Type B pancreatic cell (in vitro differentiated cells): Measurements from ENCODE around the gene SLC25A28. TPM values are rescaled to one million over a fixed set of nuclear protein-coding genes. Genes with fewer than 3 reads are reported as not detected.

Experiments used
- DNase-seq: peaks from one replicate; pipeline ENCODE4 v3.0.0; 2021; ENCODE audit warnings: mixed read lengths; ENCODE audit not compliant: unreplicated experiment; ENCODE audit errors: extremely low spot score
- H3K27ac Mint-ChIP-seq: 2 replicates; pipeline ENCODE4 v1.8.0; 2021; ENCODE audit warnings: mild to moderate bottlenecking, mixed read lengths
- H3K27me3 Mint-ChIP-seq: 2 replicates; pipeline ENCODE4 v1.8.0; 2021; ENCODE audit warnings: mixed read lengths
- H3K36me3 Mint-ChIP-seq: 2 replicates; pipeline ENCODE4 v1.8.0; 2021; ENCODE audit warnings: mixed read lengths
- H3K4me1 Mint-ChIP-seq: one replicate; pipeline ENCODE4 v1.8.0; 2021; ENCODE audit warnings: mixed read lengths; ENCODE audit not compliant: unreplicated experiment
- H3K4me3 Mint-ChIP-seq: 2 replicates; pipeline ENCODE4 v1.8.0; 2021; ENCODE audit warnings: mild to moderate bottlenecking, mixed read lengths
- H3K9me3 Mint-ChIP-seq: 2 replicates; pipeline ENCODE4 v1.8.0; 2021; ENCODE audit warnings: mixed read lengths
- CTCF ChIP-seq: fragments of 200-600 bp; sonication (generic); conservative IDR thresholded peaks from 2 replicates; pipeline ENCODE4 v1.5.0; 2021; ENCODE audit warnings: antibody characterized with exemption, mild to moderate bottlenecking
- total RNA-seq: library from RNA; stranded (reverse); gene quantifications from 2 replicates; pipeline ENCODE4 v1.2.1, GENCODE V29; 2021; ENCODE audit warnings: low replicate concordance

Gene SLC25A28
- total RNA-seq, 1 donor from 2014 or later = 33.9 TPM

DNA sequence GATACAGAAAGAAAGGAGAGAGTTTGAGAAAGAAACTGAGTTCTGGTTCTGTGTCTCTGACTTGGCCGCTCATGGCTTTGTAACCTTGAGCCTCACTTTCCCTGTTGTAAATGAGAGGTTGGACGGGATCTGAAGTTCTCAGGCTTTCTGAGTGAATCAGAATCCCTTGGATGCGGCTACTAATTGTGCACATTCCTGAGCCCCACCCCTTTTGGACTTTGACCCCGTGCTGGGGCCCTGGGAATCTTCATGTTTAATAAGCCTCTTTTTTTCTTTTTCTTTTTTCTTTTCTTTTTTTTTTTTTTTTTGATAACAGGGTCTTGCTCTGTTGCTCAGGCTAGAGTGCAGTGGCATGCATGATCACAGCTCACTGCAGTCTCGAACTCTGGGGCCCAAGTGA, 26.9 kb downstream of the SLC25A28 start:
- H3K4me3 Mint-ChIP-seq = no peak overlapping the region
- no peak for DNase-seq
- peaks cover 16% of the 10 kb centered on the region for H3K27me3 Mint-ChIP-seq
- H3K36me3 Mint-ChIP-seq = no peaks in the 10 kb centered on the region
- H3K4me1 Mint-ChIP-seq = peaks cover 12% of the 10 kb centered on the region
- H3K9me3 Mint-ChIP-seq = no peaks in the 10 kb centered on the region
- no peak overlapping the region for H3K27ac Mint-ChIP-seq
- TF ChIP-seq CTCF = no peak

DNA sequence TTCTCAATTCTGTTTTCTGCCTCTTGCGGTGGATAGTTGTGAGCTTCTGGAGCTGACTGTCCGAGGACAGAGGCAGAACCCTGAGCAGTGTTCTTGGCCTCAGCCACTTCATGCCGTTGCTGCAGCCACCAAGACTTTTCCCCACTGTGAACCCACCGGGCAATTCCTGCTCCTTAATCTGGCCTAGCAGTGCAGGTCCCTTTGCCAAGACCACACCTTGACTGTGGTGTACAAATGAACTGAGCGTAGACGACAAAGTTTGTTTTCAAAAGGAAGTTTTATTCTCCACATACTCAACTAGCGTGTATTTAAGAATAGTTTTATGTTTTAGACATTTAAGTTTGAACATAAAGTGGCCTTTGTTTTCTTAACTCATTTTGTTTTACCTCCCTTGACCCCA, 29.4 kb downstream of the SLC25A28 start:
- TF ChIP-seq CTCF = no peak
- no peaks in the 10 kb centered on the region for H3K9me3 Mint-ChIP-seq
- no peaks in the 10 kb centered on the region for H3K36me3 Mint-ChIP-seq
- H3K27me3 Mint-ChIP-seq = peaks cover 16% of the 10 kb centered on the region
- H3K4me3 Mint-ChIP-seq = no peak overlapping the region
- DNase-seq = no peak
- H3K27ac Mint-ChIP-seq = no peak overlapping the region
- H3K4me1 Mint-ChIP-seq = peaks cover 5% of the 10 kb centered on the region

- Mint-ChIP-seq H3K27me3 (peaks cover 27% of the 10 kb centered on the region), H3K27ac (no peak overlapping the region), H3K4me3 (no peak overlapping the region), H3K4me1 (no peaks in the 10 kb centered on the region), H3K36me3 (no peaks in the 10 kb centered on the region), H3K9me3 (no peaks in the 10 kb centered on the region)
- DNase-seq = no peak
- no peak for TF ChIP-seq CTCF
Observed at GRCh38 chr10:99583687-99584086, 36.6 kb downstream of the SLC25A28 start.

GRCh38 chr10:99582255-99582770, 37.9 kb downstream of the SLC25A28 start:
- no peak for TF ChIP-seq CTCF
- no peak for DNase-seq
- Mint-ChIP-seq H3K36me3 (no peaks in the 10 kb centered on the region), H3K9me3 (no peaks in the 10 kb centered on the region), H3K27me3 (peaks cover 27% of the 10 kb centered on the region), H3K27ac (no peak overlapping the region), H3K4me3 (no peak overlapping the region), H3K4me1 (no peaks in the 10 kb centered on the region)

DNA sequence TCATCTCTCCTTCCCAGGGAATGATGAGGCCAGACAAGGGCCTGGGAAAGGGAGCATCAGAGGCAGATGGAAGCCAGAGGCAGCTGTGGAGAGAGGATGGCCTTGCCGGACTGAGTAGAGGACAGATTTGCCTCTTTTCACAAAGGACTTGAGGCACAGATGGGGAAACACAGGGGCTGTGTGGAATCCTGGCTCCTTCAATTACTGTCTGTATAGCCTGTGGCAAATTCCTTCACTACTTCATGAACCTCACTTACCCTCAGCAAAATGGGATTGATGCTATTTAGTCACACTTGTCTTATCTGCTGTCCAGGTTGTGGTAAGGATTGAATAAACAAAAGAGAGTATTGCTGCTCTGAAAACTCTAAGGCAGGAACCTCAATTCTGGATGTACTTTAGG, 40.3 kb downstream of the SLC25A28 start:
- no peak overlapping the region for H3K4me3 Mint-ChIP-seq
- peaks cover 16% of the 10 kb centered on the region for H3K27me3 Mint-ChIP-seq
- no peak overlapping the region for H3K27ac Mint-ChIP-seq
- TF ChIP-seq CTCF = no peak
- no peak for DNase-seq
- no peaks in the 10 kb centered on the region for H3K36me3 Mint-ChIP-seq
- H3K4me1 Mint-ChIP-seq = no peaks in the 10 kb centered on the region
- H3K9me3 Mint-ChIP-seq = no peaks in the 10 kb centered on the region

DNA sequence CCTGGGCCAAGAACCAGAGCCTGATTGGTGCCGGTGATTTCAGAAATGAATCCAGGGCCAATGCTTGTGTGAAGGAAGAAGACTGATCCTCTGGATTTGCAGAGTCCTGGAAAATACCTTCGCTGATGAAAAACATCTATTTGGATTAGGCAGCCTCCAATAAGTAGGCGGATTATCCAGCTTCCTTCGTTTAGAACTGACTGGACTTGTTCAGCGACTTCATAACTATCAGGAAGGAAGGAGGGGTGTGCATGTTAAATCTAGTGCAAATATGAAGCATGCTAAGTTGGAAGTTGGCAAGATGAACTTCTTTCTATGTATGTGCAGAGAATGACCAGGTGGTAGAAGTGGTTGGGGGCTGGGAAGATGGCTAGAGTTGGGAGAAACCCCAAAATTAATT, 46.4 kb downstream of the SLC25A28 start:
- no peak for TF ChIP-seq CTCF
- Mint-ChIP-seq H3K27me3 (peaks cover 8% of the 10 kb centered on the region), H3K4me3 (peak overlapping the region; percentile 7), H3K9me3 (peaks cover 5% of the 10 kb centered on the region), H3K27ac (no peak overlapping the region), H3K36me3 (no peaks in the 10 kb centered on the region), H3K4me1 (no peaks in the 10 kb centered on the region)
- no peak for DNase-seq
